Head of caudate nucleus (tissue), 42 donors: ENCODE results near the gene TUNAR.

Source experiments
- DNase-seq, 42 donors: peaks; one replicate each; pipeline versions ENCODE4 v3.0.0 to v3.0.0-alpha.2; 2020 to 2021; ENCODE audit warnings: mixed read lengths in 7 of 42
- intact Hi-C: fragments of 100-400 bp; cut with DNase I; formaldehyde crosslinking; loops from one replicate; pipeline ENCODE4 v1.15.0; 2022

The TUNAR gene

DNA sequence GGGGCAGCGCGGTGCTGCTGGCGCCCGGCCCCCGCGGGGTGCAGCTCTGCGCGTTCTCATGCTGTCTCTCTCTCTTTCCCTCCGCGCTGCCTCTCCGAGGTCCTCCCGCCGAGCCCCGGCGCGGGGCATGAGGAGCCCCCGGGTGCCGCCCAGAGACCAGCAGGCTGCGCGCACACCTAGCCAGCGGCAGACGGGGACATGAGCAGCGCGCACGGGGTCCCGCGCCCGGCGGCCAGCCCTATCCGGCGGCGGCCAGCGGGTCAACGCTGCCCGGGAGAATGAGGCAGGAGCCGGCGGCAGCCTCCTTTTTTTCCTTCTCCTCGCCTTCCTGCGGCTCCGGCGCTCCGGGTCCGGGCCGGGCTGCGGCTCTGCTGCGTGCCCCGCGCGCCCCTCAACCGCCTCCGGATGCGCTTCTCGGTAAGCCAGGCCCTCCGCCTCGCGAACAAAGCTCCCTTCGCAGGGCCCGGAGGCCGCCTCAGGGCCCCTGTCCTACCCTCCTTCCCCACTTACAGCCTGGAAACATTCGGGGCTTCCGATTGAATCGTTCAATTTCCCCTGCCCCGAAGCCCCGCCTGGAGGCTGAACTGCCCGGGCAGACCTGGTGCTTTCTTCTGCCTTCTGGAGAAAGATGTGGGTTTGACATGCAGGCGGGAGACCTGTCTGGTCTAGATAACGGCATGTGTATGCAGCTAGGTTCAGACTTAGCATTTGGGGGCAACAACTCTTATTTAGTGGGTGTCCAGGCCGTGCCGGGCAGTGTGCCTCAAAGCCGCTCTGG, at the start of gene TUNAR:
Gene TUNAR, plus strand, starts transcription at position 72 of the 778 bp plus-strand sequence.
- intact Hi-C loops = no loop called here
- DNase-seq = peak in 8 of 42 donors; percentile 37 to 64 (median 52)

DNA sequence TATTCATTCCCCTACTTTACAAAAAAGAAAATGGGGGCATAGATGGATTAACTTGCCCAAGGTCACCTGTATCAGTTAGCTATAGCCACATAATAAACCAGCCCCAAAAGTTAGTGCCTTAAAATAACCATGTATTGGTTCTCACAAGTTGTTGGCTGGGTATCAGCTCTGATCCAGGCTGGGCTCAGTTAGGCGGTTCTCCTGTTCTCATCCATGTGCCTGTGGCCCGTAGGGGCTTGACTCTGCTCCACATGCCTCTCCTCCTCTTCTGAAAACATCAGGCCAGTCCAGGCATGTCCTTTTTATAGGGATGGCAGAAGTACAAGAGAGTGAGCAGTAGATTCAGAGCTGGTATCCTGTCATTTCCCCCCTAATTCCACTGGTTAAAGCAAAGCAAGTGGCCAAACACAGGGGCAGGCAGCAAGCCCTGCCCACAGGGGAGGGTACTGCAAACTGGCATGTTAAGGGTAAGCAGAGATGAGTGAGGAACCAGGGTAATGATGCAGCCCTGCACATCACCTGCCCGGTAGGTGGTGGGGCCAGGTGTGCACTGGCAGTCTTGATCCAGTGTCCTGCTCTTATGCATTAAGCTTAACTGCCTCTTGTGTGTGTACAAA, 47.9 kb upstream of the TUNAR start:
- peak in 1 of 42 donors; percentile 5 for DNase-seq

DNA sequence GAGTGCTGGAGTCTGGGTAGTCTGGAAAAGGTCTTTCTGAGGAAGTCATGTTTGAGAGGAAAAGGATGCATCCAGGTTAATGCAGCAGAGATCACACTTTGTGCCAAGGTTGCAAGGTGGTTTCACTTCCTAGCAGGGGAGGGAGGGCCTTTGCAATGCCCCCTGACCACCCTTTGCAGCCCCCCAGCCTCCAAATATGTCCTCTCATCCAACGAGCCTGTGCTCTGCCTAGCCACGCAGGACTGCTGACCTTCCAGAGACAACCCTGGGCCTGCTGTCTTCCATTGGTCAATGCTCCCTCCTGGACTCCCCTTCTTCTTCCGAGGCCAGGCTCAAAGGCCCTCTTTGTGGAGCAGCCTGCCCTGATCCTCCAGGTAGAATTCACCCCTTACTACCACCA, 47.3 kb upstream of the TUNAR start:
- peak in 1 of 42 donors; percentile 10 for DNase-seq
- intact Hi-C loops = no loop called here

More for the DNA sequence above, 47.9 kb upstream of the TUNAR start:
- intact Hi-C loops = no loop called here

DNA sequence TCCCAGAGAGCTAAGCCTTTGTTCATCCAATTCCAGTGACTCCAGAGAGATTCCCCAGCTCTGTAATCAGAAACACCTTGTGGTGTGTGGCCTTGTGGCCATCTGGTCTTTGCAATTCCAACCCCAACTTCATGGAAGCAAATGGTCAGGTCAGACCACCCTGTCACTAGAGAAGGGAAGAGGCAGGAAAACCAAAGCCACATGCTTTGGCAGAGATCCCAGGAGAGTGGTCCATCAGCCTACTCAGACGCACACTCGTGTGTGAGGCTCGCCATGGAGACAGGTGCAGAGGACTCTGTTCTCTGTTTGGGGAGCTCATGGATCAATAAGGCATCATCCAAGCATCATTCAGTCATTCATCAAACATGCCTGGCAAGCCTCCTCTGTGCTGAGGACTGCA, 46.2 kb upstream of the TUNAR start:
- peak in 1 of 42 donors; percentile 19 for DNase-seq
- intact Hi-C loops = no loop called here

DNA sequence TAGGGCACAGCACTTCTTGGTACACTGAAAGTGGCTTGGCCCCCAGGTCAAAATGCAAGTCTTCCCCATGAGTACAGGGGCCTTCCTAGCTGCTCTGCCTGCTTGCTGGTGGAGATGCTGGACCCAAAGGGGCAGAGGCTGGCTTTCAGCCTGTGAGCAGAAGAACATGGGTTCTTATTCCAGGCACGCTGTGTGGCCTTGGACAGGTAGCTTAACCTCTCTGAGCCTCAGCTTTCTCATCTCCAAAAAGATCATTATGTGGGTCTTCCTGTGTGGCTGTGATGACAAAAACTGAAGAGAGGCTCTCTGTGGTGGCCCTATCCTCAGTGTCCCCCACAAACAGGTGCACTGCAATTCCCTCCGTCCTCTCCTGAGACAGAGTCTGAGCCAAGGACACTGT, 45.6 kb upstream of the TUNAR start:
- intact Hi-C loops = no loop called here
- peak in 1 of 42 donors; percentile 16 for DNase-seq

DNA sequence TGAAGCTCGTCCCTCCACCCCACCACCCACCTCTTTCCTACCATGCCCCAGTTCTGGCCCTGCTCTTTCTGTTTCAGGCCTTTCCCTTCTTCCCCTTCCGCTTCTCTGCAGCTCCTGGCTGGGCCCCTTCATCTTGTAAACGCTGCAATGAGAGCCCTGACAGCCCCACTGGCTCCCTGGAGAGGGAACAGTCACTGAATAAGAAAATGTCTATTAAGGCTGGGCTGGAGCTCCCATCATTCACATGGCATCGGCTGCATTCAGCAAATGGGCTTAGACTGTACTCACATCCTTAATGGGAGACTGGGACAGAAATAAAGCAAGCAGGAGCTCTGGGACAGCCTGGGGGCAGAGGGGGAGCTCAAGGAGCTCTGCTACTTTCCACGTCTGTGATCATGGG, 45.2 kb upstream of the TUNAR start:
- no peak for DNase-seq

DNA sequence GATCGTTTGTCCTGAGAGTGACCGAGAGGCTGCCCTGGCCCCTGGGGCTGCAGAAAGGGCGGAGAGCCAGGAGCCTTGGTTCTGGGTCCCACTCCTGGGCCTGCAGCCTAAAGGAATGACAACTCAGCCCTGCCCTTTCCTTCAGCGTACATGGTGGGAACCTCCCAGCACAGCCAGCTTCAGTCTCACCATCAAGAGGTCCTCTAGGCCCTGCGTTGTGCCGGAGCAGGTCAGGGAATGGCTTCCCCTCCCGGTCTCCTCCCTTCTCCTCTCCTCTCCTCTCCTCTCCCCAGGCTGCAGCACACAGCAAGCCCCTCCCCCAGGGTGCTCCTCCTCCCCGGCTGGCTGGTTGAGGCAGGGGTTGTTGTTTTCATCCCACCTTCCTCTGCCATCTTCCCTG, 44.6 kb upstream of the TUNAR start:
- intact Hi-C loops = no loop called here
- peak in 1 of 42 donors; percentile 20 for DNase-seq

More for the DNA sequence above, 45.2 kb upstream of the TUNAR start:
- intact Hi-C loops = no loop called here

DNA sequence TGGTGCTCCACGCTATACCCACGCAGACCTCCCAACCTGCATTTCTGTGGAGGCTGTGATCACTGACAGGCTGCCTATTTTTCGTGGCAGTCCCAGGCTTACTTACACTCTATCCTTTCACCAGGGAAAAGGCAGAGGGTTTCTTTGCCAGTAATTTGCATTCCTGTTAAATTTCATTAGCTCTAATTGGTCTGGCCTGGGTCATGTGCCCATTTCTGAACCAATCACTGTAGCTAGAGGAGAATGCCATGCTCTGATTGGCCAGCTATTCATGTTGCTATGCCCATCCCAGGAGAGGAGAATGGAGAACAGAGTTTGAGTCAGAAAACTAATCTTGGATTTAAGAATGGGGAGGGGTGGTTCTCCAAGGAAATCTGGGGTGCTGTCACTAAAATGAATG, 43.2 kb upstream of the TUNAR start:
- intact Hi-C loops = no loop called here
- peak in 35 of 42 donors; percentile 2 to 71 (median 35) for DNase-seq

DNA sequence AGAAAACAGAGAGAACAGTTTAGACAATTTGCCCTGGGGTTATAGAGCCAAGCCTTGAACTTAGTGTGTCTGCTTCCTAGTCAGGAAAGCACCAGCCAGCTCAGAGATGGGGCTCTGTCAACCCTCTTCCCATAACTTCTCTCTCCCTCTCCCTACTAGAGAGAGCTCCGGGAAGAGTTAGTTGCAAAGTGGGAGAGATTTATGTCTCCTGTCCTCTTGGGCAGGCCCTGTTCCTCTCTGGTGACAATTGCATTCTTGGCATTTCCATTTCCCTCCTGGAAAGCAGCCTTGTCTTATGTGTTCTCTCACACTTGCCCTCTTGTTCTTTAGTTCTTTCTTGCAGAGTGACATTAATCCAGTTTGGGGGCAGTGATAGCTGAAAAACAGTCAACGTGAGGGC, 42.1 kb upstream of the TUNAR start:
- intact Hi-C loops = no loop called here
- DNase-seq = peak in 1 of 42 donors; percentile 9

DNA sequence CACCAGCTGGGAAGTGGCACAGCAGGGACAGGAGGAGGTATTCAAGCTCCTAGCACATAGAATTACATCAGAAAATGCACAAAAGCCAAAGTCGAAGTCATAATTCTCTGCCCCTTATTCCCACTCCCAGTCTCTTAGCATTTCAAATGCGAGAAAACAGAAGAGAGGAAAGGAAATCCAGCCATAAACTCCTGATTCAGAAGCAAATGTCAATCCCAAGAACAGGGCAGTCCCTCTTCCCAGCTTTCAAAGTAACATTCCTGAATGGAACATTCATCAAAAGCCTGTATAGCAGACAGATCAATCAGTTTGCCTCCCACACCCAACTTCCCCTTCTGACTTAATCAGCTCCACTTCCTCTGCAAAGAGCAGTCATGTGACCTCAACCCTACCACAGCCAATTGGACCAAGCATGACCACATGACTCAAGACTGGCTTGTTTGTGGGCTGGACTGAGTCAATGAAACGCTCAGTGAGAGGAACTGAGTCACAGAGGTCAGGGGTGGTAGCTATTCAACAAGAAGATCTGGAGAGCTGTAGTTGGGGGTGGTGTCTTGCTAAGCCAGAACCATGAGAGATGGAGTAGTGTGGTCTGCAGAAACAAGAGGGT, 41.4 kb upstream of the TUNAR start:
- intact Hi-C loops = no loop called here

DNA sequence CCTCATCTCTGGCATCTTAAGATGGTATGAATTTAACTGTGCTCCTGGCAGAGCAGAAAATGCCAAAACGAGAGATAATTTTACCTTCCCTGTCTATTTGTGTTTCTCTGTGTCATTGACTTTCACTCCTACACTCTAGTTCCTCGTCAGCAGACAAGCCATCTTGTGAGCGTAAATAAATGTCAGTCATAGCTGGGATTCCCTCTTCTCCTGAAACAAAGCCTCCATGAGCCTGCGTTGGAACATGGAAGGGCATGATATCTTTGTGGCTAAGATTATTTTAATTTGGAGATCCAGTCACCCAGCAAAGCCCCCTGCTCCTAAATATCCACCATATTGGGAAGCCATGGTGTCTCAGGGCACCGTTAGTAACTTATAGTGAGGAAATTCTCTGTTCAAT, 37.8 kb upstream of the TUNAR start:
- peak in 1 of 42 donors; percentile 16 for DNase-seq
- intact Hi-C loops = no loop called here

More for the DNA sequence above, 41.4 kb upstream of the TUNAR start:
- DNase-seq = peak in 1 of 42 donors; percentile 20

DNA sequence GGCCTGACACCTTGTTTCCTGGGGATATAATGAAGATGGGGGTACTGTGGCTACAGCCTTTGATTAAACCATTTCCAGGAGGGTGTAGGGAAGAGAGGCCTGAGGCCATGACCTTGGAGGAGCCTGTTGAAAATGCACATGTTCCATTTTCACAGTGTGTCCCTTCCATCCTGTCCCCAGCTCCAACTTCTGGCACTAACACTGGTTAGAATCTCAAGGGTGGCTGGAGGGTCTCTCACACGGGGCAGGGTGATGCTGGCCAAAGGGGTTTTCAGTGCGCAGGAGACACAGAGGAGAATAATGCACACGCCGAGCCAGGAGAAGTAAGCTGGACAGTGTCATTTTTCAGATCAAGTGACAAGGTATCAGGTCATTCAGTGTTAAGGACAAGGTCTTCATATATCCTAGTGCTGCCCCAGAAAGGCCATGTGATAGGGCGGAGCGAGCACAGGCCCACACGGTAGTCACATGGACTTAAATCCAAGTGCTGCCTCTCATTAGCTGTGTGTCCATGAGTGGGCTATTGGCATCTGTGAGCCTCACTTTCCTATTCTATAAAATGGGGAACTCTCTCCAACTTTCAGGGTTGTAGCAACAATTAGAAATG, 36.4 kb upstream of the TUNAR start:
- DNase-seq = peak in 1 of 42 donors; percentile 16
- intact Hi-C loops = no loop called here

DNA sequence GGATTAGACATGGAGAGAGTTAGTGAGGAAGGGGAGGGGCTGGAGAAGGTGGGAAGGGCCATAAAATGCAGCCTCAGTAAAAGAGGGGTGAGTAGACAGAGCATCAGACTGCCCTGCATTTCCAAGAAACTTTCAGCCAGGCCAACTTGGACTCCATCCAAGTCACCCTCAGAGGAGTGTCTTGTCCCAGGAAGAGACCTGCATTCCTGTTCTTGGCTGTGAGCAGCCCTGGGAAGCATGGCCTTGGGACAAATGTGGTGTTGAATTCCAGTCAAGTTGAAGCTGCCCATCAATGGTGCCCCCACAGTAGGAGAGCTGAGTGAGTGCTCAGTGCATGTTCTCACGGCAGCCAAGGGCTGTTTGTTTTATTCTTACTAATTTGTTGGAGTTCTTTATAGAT, 35.0 kb upstream of the TUNAR start:
- DNase-seq = peak in 1 of 42 donors; percentile 26
- intact Hi-C loops = no loop called here

DNA sequence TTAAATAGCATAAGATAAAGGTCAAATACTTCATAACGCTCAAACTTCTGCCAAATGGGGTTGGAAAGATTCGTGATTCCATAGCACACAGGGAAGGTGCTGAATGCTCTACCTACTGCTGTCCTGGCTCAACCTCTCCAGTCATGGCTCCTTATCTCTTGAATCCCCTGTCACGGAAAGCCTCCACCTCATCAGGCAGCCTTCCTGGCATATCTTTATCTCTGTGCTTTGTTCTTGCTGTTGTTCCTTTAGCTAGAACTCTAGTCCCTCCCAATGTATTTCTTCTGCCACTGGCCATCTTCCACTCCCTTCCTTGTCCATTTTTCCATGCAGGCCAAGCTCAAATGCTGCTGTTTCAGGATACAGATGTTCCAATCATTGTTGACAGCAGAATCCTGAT, 26.9 kb upstream of the TUNAR start:
- DNase-seq = no peak

DNA sequence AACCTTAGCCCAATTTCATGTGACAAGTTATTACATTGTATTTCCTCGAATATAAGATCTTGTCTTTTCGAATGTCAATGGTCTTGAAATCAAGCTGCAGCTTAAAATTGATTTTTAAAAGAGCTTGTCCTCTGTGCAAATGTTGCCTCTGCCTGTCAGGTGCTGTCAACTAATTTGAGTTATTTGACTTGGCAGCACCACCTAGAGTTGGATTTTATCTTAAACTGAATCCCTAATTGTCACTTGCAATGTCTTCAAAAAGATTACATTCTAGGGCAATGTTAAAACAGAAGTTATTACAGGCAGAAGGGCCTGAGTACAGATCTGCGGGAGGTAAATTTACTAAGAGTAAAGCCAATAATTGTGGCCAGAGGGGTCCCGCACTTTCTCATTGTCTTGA, 26.2 kb upstream of the TUNAR start:
- intact Hi-C loops = no loop called here
- DNase-seq = peak in 3 of 42 donors; percentile 6 to 48 (median 13)

More for the DNA sequence above, 26.9 kb upstream of the TUNAR start:
- intact Hi-C loops = no loop called here

DNA sequence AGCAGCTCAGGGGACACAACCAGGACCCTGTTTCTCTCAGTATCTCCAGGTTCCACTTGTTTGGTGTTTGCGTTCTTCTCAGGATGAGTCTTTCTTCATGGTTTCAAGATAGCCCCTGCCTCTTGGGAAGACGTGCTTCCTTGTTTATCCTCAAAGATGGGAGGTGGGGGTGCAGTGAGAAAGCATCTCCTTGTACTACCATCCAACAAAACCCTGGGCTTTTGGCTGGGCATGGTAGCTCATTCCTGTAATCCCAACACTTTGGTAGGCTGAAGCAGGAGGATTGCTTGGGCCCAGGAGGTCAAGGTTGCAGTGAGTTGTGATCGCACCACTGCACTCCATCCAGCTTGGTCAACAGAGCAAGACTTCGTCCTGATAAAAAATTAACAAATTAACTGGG, 21.0 kb upstream of the TUNAR start:
- intact Hi-C loops = no loop called here
- DNase-seq = no peak

DNA sequence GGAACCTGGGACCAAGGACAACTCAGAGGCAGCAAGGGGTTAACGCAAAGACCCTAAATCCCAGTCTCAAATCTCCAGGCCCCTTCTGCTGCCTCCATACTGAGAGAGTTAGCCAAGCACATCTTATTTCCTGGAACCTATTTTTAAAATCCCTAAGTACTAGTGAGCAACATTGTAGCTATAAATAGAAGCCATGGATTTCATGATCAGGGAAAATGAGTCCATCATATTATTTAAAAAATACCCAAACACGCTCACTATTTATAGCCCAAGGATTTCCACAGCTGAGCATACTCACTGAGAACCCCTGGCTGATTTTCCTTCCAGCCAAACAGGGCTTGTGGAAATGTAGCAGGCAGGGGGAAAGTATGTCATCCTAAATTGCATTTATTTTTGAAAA, 19.4 kb upstream of the TUNAR start:
- intact Hi-C loops = no loop called here
- DNase-seq = no peak

DNA sequence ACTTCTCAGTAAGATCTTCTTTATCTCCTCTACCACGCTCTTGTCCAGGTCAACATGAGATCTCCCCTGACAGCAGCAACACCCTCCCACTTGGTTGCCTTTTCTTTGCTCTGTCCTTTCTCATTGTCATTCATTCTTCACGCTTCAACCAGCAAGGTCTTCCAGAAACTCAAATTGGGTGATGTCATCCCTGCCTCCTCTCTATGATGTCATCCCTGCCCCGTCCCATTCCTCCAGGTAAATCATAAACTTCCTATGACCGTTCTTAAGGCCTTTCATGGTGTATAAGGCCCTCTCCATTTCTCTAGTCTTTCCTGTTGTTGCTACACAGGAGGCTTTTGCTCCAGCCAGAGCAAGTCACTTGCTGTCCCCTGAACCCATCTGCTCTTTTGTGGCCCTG, 17.7 kb upstream of the TUNAR start:
- intact Hi-C loops = no loop called here
- DNase-seq = no peak

DNA sequence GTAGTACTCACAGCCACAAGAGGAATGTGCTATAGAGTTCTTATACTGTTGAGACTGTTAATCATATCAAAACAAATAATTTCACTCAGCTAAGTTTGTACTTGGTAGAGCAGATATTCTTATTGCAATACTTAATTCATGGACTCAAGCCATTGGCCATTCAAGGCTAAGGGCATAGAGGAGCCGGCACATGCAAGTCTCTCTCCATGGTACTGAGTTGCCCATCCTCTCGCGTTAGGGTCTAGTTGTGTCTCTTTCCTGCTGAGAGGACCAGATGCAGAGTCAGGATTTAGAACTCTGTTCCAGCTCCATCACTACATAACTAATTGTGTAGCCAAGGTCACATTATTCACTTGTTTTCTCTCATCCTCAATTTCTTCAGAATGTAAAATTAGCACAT, 14.4 kb upstream of the TUNAR start:
- intact Hi-C loops = no loop called here
- no peak for DNase-seq

DNA sequence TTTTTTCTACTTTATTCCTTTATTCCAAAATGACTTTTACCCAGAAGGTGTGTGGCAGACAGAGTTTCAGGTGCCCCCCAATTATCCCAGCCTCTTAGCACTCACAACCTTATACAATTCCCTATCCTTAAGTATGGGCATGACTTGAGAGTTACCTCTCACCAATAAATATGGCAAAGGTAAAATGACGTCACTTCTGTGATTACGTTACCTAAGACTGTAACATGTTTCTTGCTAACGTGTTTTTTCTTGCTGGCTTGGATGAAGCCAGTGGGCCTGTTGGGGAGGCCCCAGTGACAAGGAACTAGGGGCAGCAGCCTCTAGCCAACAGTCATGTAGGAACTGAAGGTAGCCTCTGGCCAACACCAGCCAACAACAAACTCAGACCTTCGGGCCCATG, 13.3 kb upstream of the TUNAR start:
- intact Hi-C loops = no loop called here
- no peak for DNase-seq
